Astrocyte of the hippocampus (primary cell): ENCODE measurements around the gene BTG1.

ENCODE experiments used
- DNase-seq: peaks from one replicate; pipeline ENCODE4 v3.0.0; 2011; ENCODE audit warnings: low read depth, low spot score

BTG1 gene

DNA sequence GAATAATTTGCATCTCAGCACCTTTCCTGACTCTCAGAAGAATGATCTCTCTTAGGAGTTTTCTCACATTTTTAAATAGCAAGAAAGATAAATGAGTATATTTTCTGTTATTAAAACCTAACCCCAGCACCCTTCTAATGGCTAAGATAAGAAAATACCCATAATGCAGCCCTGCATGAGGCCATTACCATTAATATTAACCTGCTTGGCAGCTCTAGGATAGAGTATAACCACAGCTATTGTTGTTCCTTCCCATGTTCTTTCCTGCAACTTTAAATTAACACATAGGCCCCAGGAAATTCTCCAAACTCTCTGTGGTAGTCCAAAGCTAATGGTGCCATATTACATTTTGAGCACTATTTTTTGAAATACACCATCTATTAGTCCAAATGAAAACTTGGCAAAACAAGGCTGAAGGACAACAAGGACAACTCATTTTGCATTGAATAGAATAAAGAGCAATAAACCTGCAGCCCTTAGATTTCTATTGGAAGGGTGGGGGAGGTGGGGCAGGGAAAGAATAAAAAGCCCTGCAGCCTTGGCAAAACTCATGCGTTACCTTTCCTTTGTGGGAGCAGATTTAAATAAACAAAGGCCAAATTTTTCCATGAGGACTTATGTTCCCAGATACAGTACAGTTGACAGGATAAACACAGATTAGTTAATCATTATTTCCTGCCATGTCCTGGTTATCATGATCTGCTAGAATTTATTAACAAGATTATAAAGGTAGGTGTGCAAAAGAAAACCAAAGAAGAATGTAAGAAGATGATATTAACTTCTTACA lies 46.9 kb downstream of the BTG1 start:
- DNase-seq: no peak

GRCh38 chr12:92096346-92097136 lies 49.1 kb downstream of the BTG1 start:
- peak; percentile 68 for DNase-seq

DNA sequence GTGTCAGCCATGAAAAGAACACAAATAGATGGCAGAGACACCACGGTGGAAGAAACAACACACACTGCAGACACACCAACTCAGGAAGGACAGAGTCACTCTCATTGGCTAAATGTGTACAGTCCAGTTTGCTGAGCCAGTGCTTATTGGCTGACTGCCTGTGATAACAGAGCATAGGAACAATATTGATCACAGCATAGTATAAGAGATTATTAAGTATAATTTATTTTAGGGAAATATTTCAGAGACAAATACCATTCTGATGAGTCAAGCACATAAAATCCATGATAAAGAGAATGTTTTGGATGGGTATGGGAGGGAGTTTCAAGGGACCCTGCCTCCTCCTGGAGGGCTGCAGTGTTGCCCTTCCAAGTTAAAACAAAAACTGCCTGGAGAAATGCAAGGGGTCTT lies 50.9 kb downstream of the BTG1 start:
- peak; percentile 25 for DNase-seq

DNA sequence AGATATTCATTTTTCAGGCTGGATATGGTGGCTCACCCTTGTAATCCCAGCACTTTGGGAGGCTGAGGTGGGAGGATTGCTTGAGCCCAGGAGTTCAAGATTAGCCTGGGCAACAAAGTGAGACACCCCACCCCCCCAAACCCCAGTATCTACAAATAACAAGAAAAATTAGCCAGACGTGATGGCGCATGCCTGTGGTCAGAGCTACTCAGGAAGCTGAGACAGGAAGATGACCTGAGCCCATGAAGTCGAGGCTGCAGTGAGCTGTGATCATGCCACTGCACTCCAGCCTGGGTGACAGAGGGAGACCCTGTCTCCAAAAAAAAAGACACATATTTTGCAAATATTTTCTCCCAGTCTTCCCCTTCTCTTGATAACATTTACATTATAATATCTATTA lies 51.3 kb downstream of the BTG1 start:
- DNase-seq: peak; percentile 60
